ENCODE results near the gene MDN1.
"Not testable (repeated sequence)": the region's sequence is repeated elsewhere in the genome, so short reads cannot be mapped to it uniquely, and the experiment has no call there.

MDN1 gene

GRCh38 chr6:89817481-89817880, 2.1 kb downstream of the MDN1 start:
- no peak for DNase-seq

DNA sequence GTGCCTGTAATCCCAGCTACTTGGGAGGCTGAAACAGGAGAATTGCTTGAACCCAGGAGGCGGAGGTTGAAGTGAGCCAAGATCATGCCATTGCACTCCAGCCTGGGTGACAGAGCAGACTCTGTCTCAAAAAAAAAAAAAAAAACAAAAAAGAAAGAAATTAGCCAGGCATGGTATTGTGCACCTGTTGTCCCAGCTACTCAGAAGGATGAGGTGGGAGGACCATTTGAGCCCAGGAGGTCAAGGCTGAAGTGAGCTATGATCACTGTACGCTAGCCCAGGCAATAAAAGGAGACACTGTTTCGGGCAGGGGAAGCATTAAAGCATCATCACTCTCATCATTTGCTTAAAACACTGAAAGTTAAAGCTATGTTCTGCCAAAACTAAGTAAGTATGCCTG, 6.2 kb downstream of the MDN1 start:
- not testable (repeated sequence) for DNase-seq

DNA sequence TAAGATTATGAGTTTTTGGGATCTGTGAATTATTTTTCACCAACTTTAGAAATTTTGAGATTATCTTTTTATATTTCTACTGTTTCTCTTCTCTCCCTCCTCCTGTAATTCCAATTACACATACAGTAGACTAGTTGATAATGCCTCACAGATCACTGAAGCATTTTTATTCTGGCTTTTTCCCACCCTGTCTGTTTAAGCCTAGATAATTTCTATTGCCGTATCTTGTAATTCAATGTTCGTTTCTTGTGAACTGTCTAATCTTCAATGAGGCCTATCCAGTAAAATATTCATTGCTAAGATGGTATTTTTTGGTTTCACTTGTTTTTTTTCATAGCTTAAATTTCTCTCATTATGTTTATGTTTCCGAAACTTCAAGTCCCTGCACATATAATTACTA, 12.0 kb downstream of the MDN1 start:
- no peak for DNase-seq

DNA sequence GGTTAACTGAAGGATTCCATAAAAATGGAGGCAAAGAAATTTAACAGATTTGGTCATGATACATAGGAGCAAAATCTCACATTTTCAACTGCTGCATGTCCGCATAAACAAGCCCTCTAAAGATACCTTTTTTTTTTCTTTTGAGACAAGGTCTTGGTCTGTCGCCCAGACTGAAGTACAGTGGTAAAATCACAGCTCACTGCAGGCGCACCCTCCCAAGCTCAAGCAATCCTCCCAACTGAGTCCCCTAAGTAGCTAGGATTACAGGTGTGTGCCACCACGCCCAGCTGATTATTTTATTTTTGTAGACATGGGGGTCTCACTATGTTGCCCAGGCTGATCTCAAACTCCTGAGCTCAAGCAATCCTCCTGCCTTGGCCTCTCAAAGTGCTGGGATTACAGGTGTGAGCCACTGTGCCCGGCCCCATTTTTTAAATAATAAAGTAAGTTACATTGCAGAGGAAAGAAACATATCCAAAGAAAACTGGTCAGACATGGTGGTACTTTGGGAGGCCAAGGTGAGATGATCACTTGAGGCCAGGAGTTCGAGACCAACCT, 13.7 kb downstream of the MDN1 start:
- DNase-seq, result no peak

GRCh38 chr6:89803271-89803670, 16.3 kb downstream of the MDN1 start:
- no peak for DNase-seq

- no peak for DNase-seq
These were observed 19.8 kb downstream of the MDN1 start for GRCh38 chr6:89799756-89800155.

DNA sequence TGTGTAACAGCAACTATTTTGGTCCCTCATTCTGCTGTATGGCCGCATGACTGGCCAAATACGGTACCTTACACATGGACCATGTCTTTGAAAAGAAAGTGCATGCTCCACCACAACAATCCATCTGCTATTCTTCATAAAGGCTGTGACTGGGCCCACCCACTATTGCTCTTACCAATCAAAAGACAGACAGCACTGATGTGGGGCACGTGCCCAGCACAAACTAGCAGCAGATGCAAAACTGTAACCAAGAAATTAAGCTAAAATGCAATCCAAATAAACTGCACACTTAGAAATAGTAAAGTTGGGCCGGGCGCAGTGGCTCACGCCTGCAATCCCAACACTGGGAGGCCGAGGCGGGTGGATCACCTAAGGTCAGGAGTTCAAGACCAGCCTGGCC, 20.5 kb downstream of the MDN1 start:
- no peak for DNase-seq

DNA sequence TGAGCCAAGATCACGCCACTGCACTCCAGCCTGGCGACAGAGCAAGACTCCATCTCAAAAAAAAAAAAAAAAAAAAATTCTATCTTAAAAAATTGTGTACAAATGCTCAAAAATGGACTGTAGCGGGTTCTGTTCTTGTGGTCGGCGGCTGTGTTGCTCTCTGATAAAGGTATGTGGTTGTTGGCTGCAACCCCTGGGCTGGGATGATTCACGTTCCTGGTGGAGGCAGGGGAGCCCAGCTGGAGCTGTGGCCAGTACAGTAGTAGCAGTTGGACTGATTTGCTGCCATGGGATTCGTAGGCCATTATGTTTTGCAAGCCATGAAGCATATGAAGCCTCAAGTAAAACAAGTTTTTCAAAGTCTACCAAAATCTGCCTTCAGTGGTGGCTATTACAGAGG, 22.3 kb downstream of the MDN1 start:
- no peak for DNase-seq

DNA sequence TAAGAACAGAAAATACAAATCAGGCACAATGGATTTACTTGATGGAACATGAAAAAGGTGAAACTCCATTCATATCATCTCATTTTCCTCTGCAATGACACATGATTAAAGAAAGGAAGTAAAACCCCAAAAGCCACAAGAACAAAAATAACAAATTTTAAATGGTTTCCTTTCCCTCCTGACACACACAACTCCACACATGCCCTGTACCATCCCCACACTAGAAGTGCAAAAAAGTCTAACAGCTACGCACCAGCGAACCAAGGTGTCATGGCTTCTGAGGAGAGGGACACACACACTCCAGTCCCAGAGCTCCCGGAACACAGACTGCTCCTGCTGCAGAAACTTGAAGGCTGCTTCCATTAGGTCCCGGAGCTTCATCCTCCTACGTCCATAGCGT, 25.3 kb downstream of the MDN1 start:
- no peak for DNase-seq

DNA sequence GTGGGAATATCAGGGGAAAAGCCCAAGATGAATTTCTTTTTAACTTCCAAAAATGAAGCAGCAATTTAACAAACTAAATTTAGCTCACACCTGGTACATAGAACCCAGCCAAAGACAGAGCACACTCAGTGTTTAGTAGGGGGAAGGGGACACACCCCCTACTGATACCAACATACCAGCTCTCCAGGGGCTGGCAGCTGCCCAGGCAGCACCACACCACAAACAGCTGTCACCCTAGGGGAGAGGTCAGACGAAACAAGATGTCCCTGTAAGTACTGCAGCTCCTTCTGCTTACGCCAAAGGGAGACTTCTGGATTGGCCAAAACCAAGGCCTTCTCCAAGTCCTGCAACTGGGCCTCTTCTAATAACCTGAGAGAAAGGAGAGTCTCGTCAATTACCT, 26.0 kb downstream of the MDN1 start:
- no peak for DNase-seq

DNA sequence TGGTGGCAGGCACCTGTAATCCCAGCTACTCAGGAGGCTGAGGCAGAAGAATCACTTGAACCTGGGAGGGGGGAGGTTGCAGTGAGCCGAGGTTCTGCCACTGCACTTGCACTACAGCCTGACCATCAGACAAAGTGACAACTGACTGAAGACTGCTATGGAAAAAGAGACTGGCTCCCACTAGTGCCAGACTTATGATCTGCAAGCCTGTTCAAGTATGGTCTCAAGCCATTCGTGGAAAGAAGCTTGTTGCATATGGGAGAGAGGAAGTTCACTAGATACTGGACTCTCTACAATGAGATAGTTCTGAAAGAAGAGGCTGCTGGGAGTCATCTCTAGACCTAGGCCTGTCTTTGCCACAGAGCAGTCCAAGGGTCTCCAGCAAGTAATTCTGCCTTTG, 26.7 kb downstream of the MDN1 start:
- DNase-seq, result no peak

DNA sequence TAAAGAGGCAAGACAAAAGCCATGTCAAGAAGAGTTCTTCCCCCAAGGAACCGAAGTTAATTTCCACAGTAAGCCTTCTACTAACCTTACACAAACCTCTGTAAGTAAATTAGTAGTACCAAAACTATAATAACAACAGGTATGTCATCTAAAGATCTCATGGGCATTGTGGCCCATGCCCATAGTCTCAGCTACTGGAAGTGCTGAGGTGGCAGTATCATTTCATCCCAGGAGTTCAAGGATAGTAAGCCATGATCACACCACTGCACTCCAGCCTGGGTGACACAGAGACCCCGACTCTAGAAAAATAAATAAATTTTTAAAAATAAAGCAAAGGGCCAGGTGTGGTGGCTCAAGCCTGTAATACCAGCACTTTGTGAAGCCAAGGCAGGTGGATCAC, 29.2 kb downstream of the MDN1 start:
- no peak for DNase-seq

DNA sequence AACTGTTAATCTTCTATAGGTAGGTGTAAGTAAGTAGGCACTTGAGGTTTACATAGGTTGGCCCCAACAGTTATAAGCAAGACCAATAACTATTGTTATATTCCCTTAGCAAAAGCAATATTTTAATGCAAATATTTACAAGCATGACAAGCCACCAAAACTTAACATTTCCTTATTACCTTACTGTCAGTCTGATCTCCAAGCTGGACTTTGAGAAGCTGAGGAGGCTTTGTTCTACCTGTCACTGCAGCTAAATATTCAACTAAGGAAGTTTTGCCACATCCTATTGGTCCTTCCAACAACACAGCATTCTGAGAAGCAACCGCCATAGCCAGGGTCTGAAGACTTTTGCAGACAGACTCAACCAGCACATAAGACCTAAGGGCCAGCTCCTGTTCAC, 29.6 kb downstream of the MDN1 start:
- DNase-seq, result no peak

DNA sequence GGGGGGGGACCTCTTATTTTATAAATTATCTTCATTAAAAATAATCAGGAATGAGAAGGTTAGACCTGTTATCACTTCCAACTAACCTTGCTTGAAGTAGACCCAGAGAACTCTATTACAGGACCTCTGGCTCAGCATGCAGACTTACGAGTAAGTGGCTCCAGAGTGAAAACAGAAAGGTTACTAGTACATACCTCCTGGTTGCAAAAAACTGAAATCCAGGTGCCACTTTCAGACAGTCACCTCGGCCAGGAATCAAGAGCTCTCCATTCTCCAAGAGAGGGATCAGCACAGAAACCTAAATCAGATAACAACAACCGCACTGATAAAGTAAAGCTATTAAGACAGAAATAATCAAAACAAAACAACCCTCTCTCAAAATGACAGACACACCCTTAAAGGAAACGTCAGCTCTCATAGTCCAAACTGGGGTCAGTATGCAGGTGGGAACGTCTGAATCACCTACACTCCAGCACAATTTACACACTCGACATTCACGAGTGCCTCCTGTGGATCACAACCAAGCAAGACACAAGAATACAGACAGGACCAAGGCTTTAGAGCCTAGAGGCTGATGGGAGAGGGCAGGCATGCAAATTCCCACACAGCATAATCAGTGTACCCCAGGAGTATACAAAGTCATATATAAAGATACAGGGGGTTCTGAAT, 31.8 kb downstream of the MDN1 start:
- no peak for DNase-seq

DNA sequence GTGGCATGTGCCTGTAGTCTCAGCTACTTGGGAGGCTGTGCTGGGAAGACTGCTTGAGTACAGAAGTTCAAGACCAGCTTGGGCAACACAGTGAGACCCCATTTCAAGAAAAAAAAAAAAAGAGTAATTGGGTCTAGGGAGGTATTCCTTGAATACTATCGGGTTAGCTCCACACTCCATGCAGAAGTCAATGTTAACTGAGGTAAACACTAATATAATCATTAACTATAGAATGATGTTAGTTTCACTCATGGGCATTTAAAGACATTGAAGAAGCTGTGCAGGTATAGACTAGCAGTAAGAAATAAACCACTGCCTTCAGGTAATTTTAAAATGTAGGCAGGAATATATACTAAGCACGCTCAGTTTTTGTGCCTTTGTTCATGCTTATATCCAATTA, 32.6 kb downstream of the MDN1 start:
- no peak for DNase-seq

- no peak for DNase-seq
These were observed 34.8 kb downstream of the MDN1 start for GRCh38 chr6:89784838-89785237.

DNA sequence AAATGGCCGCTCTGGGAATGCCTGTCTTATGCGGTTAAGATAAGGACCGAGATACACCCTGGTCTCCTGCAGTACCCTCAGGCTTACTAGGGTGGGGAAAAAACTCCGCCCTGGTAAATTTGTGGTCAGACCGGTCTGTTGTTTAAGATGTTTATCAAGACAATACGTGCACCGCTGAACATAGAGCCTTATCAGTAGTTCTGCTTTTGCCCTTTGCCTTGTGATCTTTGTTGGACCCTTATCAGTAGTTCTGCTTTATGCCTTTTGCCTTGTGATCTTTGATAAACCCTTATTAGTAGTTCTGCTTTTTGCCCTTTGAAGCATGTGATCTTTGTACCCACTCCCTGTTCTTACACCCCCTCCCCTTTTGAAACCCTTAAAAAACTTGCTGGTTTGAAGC, 36.3 kb downstream of the MDN1 start:
- not testable (repeated sequence) for DNase-seq

- no peak for DNase-seq
These were observed 37.4 kb downstream of the MDN1 start for GRCh38 chr6:89782222-89782621.

DNA sequence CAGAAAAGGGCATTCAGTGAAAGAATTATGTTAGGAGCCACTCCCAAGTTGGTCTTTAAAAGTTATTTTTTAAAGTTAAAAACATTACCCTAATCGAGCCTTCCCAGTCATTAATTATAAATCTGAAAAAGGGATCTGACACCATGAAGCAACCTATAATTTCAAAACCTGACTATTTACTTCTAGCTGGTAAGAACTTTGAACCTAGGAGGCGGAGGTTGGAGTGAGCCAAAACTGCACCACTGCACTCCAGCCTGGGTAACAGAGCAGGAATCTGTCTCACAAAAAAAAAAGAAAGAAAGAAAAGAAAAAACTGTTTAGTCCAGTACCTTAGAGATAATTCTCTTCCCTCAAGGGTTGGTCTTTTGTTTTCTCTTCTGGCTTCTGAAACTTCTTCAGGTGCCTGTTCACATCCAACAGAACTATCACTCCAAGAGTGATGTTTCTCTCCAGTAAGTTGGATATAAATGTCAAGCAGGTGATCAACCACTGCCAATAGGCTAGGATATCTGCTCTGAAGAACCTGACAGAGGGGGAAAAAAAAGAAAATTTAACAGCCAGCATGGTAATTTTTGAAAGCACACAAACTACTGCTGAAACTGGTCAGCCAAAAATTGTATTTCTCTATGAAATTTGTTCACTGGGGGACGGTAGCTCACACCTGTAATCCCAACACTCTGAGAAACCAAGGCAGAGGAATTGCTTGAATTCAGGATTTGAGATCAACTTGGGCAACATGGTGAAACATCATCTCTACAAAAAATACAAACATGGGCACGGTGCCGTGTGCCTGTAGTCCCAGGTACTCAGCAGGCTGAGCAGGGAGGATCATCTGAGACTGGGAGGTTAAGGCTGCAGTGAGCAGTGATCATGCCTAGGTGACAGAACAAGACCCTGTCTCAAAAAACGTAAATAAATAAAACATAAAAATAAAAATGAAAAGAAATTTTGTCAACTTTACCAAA, 38.2 kb downstream of the MDN1 start:
- no peak for DNase-seq

GRCh38 chr6:89777455-89777854, 42.1 kb downstream of the MDN1 start:
- no peak for DNase-seq

DNA sequence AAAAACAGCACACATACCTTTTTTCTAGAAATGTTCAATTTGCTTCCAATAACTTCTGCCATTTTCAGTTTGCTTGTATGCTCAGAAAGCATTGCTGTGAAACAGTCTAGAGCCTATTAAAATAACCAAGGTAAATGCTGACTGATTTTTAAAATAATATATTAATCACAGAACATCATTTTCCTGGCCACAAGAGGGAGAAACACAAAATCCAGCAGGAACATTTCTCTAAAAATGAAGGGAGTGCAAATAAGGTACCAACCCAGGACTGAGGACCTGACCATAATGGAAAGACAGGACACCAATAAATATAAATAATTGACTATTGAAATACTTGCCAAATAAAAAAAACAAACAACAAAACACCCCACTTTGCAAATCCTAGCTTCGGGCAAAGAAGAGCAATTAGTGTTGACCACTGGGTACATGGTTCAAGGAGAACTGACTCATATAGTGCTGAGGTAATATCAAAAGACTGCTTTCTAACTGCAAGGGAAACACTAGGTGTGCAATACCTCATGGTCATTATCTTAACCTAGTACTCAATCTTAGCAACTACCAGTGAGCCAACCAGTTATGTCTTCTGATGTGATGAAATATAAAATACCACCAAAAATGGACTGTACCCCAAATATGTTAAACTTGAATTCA, 42.9 kb downstream of the MDN1 start:
- DNase-seq, result no peak

DNA sequence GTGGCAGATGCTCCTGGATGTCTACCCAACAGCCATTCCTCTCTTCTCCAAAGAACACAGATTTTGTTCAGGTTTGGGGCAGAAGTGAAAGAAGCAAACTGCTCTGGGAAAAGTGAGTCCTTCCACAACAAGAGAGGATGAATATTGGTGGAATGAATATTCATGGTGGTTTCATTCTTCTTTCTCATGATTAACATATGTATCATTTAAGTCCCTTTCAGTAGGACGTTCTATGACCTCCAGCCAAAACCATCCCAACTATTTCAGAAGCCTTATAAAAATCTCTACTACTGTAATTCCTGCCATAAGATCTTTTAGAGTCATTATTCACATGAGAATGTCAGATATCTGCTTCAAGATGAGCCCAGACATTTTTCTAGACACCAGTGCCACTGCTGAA, 44.4 kb downstream of the MDN1 start:
- no peak for DNase-seq

DNA sequence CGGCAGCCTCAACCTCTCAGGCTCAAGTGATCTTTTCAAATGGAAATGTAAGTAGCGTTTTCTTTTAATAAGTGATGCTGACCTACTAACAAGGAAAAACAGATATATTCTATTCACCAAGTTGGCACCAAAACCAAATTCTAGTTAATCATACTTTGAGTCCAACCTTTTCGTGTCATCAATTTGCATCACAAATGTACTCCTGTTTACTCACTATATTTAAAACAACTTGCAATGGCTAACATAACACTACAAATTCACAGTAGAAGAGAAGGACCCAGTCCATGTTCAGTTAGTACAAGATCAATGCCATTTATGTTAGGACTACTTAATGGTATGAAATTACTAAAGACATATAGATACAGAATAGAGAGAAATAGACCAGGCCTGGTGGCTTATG, 50.0 kb downstream of the MDN1 start:
- DNase-seq, result no peak

- DNase-seq, result no peak
These were observed 51.3 kb downstream of the MDN1 start for GRCh38 chr6:89768324-89768723.

Data from amniotic stem cell (primary cell).